GM21515 (cell line): ENCODE data around the gene PLXNA3.

ENCODE experiments used
- ATAC-seq: cut with Tn5 transposase; IDR thresholded peaks from one replicate; pipeline ENCODE4 v1.9.1; 2021; ENCODE audit not compliant: unreplicated experiment

Gene PLXNA3

DNA sequence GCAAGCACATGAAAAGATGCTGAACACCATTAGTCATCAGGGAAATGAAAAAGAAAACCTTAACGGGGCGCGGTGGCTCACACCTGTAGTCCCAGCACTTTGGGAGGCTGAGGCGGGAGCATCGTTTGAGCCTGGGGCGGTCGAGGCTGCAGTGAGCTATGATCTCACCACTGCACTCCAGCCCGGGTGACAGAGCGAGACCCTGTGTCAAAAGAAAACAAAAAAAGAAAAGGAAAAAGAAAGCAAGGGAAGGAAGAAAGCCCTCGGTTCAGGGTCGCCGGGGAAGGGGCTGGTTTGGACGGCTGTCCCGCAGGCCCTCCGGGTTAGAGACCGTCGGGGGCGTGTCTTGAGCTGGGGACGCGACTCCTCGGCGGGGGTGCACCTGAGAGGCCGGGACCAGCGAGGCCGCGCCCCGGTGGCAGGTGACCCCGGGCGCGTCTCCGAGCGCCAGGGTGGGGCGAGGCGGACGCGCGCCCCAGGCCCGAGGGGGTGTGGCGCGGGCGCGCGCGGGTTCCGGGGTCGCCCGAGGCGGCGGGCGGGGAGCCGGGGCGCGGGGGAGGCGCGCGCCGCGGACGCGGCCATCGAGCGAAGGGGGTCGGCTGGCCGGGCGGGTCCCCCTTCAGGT lies 478 bp upstream of the PLXNA3 start:
- peak; percentile 60 for ATAC-seq

- no peak for ATAC-seq
These were observed 1.1 kb downstream of the PLXNA3 start for GRCh38 chrX:154458954-154459778.

DNA sequence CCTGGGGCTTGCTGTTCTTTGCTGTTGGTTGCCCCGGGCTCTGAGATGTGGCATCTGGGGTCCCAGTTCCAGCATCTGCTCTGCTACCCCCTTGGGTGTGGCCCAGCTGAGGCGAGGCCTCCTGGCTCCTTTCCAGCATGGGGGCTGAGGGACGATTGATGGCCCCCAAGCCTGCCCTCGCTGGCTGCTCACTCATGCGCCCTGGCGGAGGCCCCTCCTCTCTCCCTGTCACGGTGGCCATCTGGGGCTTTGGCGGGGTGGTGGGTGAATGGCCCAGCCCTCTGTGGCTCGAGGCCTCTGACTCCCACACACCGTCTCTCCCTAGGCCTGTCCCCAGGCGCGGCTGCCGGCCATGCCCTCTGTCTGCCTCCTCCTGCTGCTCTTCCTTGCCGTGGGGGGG lies 1.8 kb downstream of the PLXNA3 start:
- no peak for ATAC-seq

- ATAC-seq, result no peak
These were observed 2.2 kb downstream of the PLXNA3 start for GRCh38 chrX:154460326-154460725.

DNA sequence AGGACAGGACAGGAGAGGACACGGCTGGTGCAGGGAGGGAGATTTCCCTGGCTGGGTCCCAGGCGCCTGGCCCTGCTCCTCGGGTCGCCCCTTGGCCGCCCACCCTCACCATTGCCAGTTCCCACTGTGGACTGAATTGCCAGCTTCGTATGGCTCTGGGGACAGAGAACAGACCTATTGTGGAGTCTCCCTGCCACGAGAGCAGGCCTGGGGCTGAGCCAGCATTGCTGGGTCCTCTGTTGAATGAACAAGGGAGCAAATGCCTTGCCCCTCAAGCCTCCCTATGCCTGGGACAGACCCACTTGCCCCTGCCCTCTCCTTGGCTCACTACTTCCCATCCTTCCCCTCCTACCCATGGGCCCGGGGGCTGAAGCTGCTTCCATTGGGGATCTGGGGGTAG lies 4.3 kb downstream of the PLXNA3 start:
- no peak for ATAC-seq

DNA sequence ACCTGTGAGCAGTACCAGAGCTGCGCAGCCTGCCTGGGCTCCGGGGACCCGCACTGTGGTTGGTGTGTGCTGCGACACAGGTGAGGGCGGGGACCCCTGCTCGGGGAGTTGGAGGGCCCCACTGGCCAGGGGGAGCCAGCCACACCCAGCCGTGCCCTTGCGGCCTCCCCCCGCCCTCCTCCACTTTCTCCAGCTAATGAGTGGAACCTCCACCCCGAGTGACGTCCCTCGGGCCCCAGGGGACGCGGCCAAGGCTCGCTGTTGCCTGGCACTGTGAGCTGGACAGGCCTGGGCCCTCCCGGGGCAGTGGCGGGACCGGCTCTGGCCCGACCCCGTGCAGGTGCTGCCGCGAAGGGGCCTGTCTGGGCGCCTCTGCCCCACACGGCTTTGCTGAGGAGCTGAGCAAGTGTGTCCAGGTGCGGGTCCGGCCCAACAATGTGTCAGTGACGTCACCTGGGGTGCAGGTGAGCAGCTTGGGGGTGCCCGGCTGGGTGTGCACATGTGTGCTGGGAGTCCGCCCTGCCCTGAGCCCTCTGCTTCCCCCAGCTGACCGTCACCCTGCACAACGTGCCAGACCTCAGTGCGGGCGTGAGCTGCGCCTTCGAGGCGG lies 5.6 kb downstream of the PLXNA3 start:
- ATAC-seq, result no peak

DNA sequence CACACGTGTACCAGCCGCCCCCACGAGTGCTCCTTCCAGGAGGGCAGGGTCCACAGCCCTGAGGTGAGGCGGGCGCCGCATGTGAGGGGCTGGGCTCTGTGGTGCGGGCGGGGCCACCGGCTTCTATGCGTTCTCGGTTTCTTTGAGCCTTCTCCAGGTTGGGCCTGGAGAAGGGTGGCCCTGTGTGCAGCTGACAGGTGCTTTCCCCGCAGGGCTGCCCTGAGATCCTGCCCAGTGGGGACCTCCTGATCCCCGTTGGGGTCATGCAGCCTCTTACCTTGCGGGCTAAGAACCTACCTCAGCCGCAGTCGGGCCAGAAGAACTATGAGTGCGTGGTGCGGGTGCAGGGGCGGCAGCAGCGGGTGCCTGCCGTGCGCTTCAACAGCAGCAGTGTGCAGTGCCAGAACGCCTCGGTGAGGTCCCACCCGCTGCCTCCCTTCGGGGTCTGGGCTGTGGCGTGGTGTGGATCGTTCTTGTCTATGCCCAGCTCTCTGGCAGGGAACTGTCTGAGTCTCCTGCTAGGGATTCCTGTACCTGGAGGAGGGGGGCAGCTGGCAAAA lies 6.8 kb downstream of the PLXNA3 start:
- no peak for ATAC-seq

GRCh38 chrX:154465601-154466000 lies 7.5 kb downstream of the PLXNA3 start:
- ATAC-seq, result no peak

- no peak for ATAC-seq
These were observed 8.0 kb downstream of the PLXNA3 start for GRCh38 chrX:154466036-154466435.

GRCh38 chrX:154466907-154467306 lies 8.8 kb downstream of the PLXNA3 start:
- ATAC-seq, result no peak

- ATAC-seq, result no peak
These were observed 9.5 kb downstream of the PLXNA3 start for GRCh38 chrX:154467556-154467955.

DNA sequence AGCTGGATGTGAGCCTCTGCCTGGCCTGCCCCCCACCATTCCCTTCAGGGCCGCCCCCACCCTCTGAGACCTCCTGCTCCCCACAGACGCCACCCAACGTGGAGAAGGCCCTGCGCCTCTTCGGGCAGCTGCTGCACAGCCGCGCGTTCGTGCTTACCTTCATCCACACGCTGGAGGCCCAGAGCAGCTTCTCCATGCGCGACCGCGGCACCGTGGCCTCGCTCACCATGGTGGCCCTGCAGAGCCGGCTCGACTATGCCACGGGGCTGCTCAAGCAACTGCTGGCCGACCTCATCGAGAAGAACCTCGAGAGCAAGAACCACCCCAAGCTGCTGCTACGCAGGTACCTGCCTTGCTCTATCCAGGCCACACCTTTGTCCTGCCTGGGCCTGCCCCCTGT lies 10.1 kb downstream of the PLXNA3 start:
- ATAC-seq, result no peak

DNA sequence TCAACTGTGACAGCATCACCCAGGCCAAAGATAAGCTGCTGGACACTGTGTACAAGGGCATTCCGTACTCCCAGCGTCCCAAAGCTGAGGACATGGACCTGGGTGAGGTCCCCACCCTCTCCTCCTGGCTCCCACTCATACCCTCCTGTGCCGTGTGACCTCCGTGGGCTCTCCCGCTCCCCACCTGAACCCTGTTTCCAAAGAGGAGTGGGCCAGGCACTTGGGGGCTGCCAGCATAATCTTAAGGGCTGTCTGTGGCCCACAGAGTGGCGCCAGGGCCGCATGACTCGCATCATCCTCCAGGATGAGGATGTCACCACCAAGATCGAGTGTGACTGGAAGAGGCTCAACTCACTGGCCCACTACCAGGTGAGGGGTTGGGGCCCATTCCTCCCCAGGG lies 11.0 kb downstream of the PLXNA3 start:
- no peak for ATAC-seq

GRCh38 chrX:154469880-154470279 lies 11.8 kb downstream of the PLXNA3 start:
- ATAC-seq, result no peak

- no peak for ATAC-seq
These were observed 12.4 kb downstream of the PLXNA3 start for GRCh38 chrX:154470434-154470833.

DNA sequence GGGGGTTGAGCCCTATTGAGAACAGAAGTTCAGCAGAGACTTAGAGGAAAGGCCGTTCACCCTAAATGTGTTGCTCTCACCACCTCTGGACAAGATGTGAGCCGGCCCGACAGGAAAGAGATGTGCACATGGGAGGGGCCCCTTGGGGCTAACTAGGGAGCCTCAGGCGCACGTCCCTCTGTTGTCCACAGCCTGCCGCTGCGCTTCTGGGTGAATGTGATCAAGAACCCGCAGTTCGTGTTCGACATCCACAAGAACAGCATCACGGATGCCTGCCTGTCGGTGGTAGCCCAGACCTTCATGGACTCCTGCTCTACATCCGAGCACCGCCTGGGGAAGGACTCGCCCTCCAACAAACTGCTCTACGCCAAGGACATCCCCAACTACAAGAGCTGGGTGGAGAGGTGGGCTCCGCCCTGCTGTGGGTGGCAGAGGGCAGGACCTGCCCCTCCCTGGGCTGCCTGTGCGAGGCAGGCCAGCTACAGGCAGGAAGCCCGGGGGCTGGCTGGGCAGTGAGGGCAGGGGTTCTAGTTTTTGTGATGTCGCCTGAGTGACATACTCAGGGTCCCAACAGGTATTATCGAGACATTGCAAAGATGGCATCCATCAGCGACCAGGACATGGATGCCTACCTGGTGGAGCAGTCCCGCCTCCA lies 13.0 kb downstream of the PLXNA3 start:
- no peak for ATAC-seq

DNA sequence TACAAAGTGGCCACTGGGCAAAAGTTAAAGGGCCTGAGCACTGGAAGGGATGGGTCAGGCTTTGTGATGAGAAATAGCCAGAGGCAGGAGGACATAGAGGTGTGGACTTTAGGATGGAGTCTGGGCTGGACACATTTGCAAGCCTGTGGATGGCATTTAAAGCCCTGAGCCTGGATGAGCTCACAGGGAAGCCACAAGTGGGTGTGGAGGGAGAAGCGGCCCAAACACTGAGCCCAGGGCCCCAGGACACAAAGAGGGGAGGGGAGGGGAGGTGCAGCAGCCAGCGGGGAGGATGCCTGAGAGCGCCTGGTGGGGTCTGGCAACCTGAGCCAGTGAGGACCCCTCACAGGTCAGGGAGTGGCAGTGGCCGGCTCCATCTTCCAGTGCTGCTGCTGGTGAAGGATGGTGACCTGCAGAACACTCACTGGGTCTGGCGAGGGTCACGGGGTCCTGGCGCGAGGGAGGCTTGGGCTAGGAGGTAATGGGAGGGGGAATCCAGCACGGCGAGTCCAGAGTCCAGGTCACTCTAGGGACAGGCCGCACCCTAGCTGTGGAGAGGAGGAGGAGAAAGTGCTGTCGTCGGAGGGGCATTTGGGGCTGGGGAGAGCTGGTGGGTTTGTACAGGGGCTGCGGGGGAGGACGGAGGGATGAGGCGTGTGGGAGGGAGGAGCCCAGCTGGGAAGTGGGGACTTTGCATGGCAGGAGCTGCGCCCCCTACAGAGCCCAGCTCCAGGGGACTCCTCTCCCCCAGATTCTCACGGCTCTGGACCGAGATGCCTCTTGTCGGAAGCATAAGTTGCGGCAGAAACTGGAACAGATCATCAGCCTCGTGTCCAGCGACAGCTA lies 14.0 kb downstream of the PLXNA3 start:
- no peak for ATAC-seq

DNA sequence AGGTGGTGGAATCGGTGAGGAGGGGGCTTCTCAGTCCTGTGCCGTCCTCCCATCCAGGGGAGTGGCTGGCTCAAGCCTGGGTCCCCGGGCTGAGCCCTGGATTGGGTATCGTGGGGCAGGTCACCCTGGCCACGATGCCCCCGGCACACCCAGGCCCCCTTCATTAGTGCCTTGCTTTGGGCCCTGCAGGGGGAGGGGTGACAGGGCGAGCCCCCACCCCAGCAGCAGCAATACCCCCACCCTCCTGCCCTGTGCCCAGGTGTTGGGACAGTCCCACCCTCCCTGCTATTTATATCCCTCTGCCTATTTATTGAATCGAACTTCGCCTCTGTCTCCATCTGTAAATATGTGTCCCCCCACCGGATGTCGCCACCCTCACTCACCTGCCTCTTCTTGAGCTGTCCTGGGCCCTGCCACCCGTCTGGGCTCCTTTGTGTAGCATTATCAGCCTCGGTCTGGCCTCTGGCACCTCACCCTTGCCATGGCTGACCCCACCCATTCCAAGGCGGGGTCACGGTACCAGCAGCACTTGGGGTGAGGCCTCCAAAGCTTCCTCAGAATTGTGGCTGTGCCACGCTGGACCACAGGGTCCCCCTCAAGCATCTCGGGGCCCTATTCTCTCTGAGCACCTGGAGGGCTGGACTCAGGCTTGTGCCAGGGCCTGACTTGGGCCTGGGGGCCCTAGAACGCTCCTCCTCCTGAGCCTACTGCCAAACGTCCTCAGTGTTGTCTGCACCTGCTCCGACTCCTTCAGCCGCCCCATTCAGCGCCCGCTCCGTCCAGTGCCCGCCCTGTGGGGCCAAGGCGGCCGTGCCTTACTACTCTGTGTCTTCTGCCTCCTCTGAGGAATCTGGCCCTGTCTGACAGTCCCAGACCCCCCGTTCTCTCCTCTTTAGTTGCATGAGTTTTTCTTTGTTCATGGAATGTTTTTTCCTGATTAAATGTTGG lies 14.9 kb downstream of the PLXNA3 start:
- ATAC-seq, result no peak

- ATAC-seq, result no peak
These were observed 15.6 kb downstream of the PLXNA3 start for GRCh38 chrX:154473683-154474082.
